Transverse colon (tissue), 3 donors: ENCODE data around the gene FBH1.

Source experiments
- CTCF ChIP-seq, 5 experiments: fragments of 200-600 bp in 3 of 5; fragments of 450-650 bp in 2 of 5; sonication (generic) in 3 of 5; IDR thresholded peaks; 1 replicate in 2 of 5; 2 replicates in 3 of 5; pipeline ENCODE4 v1.5.1; 2016 to 2017; ENCODE audit warnings: antibody characterized with exemption in 5 of 5, inconsistent platforms in 3 of 5, mild to moderate bottlenecking in 2 of 5, moderate library complexity in 1 of 5
- POLR2A ChIP-seq: fragments of 450-650 bp; IDR thresholded peaks from one replicate; pipeline ENCODE4 v1.6.1; 2016; ENCODE audit warnings: antibody characterized with exemption, mild to moderate bottlenecking, moderate library complexity

- no peak for TF ChIP-seq POLR2A
- TF ChIP-seq CTCF (IDR thresholded peaks at IDR 0.05): no peak
These were observed 27.3 kb downstream of the FBH1 start for GRCh38 chr10:5917305-5917704.
